A549 (cell line): ENCODE measurements around the gene RBPJ.

Source experiments
- BHLHE40 ChIP-seq: IDR thresholded peaks from 2 replicates; pipeline ENCODE4 v1.6.1; 2012; ENCODE audit warnings: low read depth, low read length, inconsistent platforms
- CHD4 ChIP-seq: fragments of 200-600 bp; sonication (generic); IDR thresholded peaks from 2 replicates; pipeline ENCODE4 v1.6.1; 2016; ENCODE audit warnings: antibody characterized with exemption, mild to moderate bottlenecking, borderline replicate concordance
- CTCF ChIP-seq: fragments of >200 bp; sonication (Bioruptor Twin); formaldehyde crosslinking; IDR thresholded peaks from 3 replicates; pipeline ENCODE4 v1.5.1; 2016
- ELK1 ChIP-seq: fragments of 150-350 bp; IDR thresholded peaks from 2 replicates; pipeline ENCODE4 v1.6.1; 2014; ENCODE audit warnings: low read depth, mild to moderate bottlenecking, low read length
- EP300 ChIP-seq, 2 experiments: fragments of >200 bp; sonication (Bioruptor Twin); formaldehyde crosslinking; IDR thresholded peaks; 2 replicates in 1 of 2; 3 replicates in 1 of 2; pipeline ENCODE4 v1.6.1; 2016 to 2017
- ESRRA ChIP-seq: fragments of 150-350 bp; IDR thresholded peaks from 2 replicates; pipeline ENCODE4 v1.6.1; 2014; ENCODE audit warnings: mild to moderate bottlenecking, low read length, borderline replicate concordance
- FOSL2 ChIP-seq, 2 experiments: fragments of 450-650 bp in 1 of 2; fragments of >200 bp in 1 of 2; sonication (Bioruptor Twin) in 1 of 2; formaldehyde crosslinking; IDR thresholded peaks; 2 replicates each; pipeline versions ENCODE4 v1.5.0 to v1.6.1; 2016 to 2020; ENCODE audit warnings: mild to moderate bottlenecking in 1 of 2, moderate library complexity in 1 of 2
- KDM1A ChIP-seq: fragments of 200-600 bp; sonication (generic); IDR thresholded peaks from 2 replicates; pipeline ENCODE4 v1.6.1; 2016; ENCODE audit warnings: low read depth, mild to moderate bottlenecking
- MYC ChIP-seq: IDR thresholded peaks from 2 replicates; pipeline ENCODE4 v1.6.1; 2012; ENCODE audit warnings: mild to moderate bottlenecking, inconsistent platforms, low read length, improper control_type of control experiment, borderline replicate concordance
- NR3C1 ChIP-seq: fragments of >200 bp; sonication (Bioruptor Twin); formaldehyde crosslinking; IDR thresholded peaks from 3 replicates; pipeline ENCODE4 v1.6.1; 2017
- POLR2A ChIP-seq: IDR thresholded peaks from 2 replicates; pipeline ENCODE4 v1.6.1; 2012; ENCODE audit warnings: mild to moderate bottlenecking, low read length

- TF ChIP-seq ELK1 (no peak), CTCF (peak; percentile 63), FOSL2 (IDR thresholded peaks at IDR 0.05) (no peak), FOSL2 (CRISPR knock-in tag; IDR thresholded peaks at IDR 0.05) (no peak), POLR2A (no peak), MYC (no peak), EP300 (IDR thresholded peaks at IDR 0.05) (no peak), KDM1A (no peak), BHLHE40 (no peak), ESRRA (no peak), NR3C1 (no peak), CHD4 (no peak)
These were observed 89.8 kb downstream of the RBPJ start for GRCh38 chr4:26410385-26411293.
